ENCODE measurements around the gene SLC24A3.

GRCh38 chr20:19381947-19382346, 169.5 kb downstream of the SLC24A3 start:
- TF ChIP-seq, protein P1, sequence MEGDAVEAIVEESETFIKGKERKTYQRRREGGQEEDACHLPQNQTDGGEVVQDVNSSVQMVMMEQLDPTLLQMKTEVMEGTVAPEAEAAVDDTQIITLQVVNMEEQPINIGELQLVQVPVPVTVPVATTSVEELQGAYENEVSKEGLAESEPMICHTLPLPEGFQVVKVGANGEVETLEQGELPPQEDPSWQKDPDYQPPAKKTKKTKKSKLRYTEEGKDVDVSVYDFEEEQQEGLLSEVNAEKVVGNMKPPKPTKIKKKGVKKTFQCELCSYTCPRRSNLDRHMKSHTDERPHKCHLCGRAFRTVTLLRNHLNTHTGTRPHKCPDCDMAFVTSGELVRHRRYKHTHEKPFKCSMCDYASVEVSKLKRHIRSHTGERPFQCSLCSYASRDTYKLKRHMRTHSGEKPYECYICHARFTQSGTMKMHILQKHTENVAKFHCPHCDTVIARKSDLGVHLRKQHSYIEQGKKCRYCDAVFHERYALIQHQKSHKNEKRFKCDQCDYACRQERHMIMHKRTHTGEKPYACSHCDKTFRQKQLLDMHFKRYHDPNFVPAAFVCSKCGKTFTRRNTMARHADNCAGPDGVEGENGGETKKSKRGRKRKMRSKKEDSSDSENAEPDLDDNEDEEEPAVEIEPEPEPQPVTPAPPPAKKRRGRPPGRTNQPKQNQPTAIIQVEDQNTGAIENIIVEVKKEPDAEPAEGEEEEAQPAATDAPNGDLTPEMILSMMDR (IDR thresholded peaks at IDR 0.05): no peak
- TF ChIP-seq POLR2A (IDR thresholded peaks at IDR 0.05): no peak
- TF ChIP-seq POLR2AphosphoS5 (IDR thresholded peaks at IDR 0.05): no peak

Data from sigmoid colon (tissue), 4 donors.